T1000 (cell line): ENCODE data around the gene TBC1D13.
"Not testable (repeated sequence)": the region's sequence is repeated elsewhere in the genome, so short reads cannot be mapped to it uniquely, and the experiment has no call there.

Source experiments
- DNase-seq: peaks from one replicate; lab custom pipeline; 2025; ENCODE audit warnings: mixed read lengths; lab: John Stamatoyannopoulos, UW

Gene TBC1D13

GRCh38 chr9:128785427-128785826 lies 1.6 kb upstream of the TBC1D13 start:
- no peak for DNase-seq

DNA sequence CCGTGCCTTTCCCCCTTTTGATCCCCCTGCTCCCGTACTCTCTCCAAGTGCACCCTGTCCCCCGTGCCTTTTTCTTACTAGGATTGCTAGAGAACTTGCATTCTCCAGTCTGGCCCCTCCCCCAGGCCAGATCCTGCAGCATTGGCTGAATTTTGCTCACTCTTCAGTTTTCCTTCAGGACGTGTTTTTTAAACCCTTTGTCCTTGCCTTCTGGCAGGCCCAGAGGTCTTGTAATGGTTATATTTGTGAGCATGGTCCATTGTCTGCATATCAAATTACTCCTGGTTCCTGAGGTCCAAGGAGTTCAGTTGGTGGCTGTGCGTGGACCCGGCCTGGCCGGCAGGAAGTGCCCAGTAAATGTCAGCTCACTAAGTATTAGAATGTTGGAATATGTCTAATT lies 606 bp downstream of the TBC1D13 start:
- DNase-seq, result no peak

- no peak for DNase-seq
Measured at GRCh38 chr9:128788445-128788844, 1.4 kb downstream of the TBC1D13 start.

DNA sequence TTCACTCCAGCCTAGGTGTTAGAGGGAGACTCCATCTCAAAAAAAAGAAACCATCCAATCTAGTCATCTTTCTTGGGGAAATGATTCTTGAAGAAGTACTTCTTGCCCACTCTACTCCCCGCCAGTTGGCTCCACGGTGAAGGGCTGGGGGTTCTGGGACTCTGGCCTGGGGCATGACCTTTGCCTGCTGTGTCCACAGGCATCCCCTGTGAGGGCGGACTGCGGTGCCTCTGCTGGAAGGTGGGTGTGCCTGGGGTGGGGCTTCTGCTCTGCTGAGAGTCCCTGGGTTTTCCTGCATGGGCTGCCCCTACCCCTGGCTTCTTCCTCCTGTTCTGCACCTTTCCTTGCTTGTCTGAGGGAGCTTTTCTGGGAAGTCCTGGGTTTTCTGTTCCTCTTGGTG lies 3.5 kb downstream of the TBC1D13 start:
- no peak for DNase-seq

GRCh38 chr9:128792134-128792533 lies 5.1 kb downstream of the TBC1D13 start:
- DNase-seq, result no peak

- no peak for DNase-seq
Measured at GRCh38 chr9:128792978-128793686, 6.1 kb downstream of the TBC1D13 start.

- not testable (repeated sequence) for DNase-seq
Measured at GRCh38 chr9:128794961-128795360, 7.9 kb downstream of the TBC1D13 start.

DNA sequence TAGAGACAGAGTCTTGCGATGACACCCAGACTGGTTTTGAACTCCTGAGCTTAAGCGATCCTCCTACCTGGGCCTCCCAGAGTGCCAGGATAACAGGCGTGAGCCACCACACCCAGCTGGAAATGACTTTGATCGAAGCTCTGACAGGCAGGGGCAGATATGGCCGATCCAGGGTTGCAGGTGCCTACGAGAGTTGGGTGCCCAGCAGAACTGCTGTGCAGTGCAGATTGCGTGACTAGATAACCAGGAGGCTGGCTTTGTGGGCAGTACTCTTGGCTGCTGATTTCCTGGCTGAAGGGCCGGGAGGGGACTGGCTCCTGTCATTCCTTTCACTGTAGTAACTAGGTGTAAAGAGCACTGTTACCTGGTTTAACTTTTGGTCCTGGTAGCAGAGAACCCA lies 11.8 kb downstream of the TBC1D13 start:
- no peak for DNase-seq

DNA sequence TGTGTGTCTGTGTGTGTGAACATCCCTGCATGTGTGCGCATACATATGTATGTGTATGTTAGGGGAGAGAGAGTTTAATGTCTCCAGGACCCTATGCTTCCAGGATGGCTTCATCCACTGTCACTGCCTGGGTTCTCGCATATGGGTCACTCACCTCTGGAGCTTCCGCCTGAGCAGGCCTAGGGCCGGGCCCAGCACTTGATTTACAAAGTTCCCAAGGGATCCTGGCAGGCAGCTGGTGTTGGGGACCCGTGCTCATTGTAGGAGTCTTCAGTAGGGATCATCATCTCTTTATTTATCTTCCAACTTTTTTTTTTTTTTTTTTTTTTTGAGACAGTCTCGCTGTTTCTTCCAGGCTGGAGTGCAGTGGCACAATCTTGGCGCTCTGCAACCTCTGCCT lies 13.0 kb downstream of the TBC1D13 start:
- DNase-seq, result no peak

- no peak for DNase-seq
Measured at GRCh38 chr9:128802482-128802881, 15.4 kb downstream of the TBC1D13 start.

GRCh38 chr9:128805661-128806060 lies 18.6 kb downstream of the TBC1D13 start:
- DNase-seq, result no peak

- DNase-seq, result no peak
Measured at GRCh38 chr9:128807827-128808226, 20.8 kb downstream of the TBC1D13 start.

DNA sequence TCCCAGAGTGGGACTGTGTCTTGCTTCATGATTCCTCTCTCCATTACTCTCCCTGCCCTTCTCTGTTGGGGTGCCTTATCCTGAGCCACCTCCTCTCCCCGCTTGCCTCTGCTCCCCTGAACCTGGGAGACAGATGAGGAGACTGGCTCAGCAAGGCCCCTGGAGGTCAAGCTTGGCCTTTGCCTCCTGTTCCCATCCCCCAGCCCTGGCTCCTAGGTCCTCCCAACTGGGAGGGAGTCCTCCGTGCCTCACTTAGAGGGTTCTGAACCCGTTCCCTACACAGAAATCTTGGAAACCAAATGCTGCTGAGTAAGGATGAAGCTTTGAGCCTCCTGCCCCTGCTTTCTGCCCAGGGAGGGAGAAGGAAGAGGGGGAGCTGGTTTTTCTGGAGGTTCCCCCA lies 21.5 kb downstream of the TBC1D13 start:
- DNase-seq, result no peak

DNA sequence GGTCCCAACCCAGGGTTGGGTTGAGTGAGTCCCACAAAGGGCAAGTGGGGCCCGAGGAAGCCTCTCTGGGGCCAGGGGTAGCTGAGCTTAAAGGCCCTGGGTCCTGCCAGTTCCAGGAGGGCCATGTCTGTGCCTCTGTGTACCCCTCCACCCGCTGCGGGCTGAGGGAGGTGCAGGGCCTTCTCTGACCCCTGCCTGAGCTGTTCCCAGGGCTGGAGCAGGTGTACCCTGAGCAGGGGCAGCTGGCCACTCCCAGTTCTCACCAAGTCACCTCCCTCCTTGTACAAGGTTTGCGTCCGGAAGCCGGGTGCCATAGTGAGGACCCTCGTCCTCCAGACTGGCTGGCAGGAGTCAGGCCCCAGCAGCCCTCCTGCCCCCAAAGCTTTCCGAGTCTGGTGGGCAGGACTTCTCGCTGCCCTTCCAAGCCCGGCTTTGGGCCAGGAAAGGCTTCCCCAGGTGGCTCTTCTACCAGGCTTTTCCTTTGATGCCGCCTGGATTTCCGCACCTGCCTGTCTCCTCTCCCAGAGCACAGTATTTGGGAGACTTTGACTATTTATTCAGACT lies 22.1 kb downstream of the TBC1D13 start:
- DNase-seq, result no peak

- DNase-seq, result no peak
Measured at GRCh38 chr9:128809831-128810230, 22.8 kb downstream of the TBC1D13 start.

DNA sequence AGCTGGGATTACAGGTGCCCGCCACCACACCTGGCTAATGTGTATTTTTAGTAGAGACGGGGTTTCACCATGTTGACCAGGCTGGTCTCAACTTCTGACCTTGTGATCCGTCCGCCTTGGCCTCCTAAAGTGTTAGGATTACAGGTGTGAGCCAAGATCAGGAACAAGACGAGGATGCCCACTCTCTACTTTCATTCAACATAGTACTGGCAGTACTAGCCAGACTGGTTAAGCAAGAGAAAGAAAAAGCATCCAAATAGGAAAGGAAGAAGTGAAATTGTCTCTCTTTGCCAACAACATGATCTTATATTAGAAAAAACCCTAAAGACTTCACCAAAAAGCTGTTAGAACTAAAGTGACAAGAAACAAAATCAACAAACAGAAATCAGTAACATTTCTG lies 23.8 kb downstream of the TBC1D13 start:
- DNase-seq, result no peak

DNA sequence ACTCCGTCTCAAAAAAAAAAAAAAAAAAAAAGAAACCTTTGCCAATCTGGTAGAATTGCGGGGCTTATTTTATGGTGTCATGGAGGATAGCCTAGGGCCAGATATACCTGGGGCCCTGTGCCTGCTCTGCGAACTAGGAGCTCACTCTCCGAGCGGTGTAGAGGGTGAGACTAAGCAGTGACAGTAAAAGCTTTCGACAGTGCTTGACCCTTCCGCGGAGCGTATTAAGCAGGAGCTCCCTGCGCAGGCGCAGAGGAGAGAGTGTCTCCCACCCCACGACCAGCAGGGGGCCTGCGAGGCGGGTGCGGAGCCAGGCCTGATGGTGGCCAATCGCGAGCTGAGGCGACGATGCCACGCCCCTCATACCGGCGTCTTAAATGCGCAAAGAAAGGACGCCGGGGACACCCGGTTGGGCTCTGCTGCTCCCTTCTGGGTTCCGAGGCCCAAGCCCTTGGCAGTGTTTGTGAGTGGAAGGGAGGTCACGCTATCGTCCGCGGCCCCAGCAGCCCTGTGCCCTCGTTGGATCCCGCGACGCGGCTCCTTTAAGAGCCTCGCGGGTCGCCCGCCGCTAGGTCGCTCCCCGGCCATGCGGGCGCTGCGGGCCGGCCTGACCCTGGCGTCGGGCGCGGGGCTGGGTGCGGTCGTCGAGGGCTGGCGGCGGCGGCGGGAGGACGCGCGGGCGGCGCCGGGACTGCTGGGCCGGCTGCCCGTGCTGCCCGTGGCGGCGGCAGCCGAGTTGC lies 31.2 kb downstream of the TBC1D13 start, which contains the start of gene ENDOG:
TSS of gene ENDOG (plus strand) at position 402 of the 740 bp plus-strand sequence. CDS start at position 587, 185 bp downstream.
- peak; percentile 94 for DNase-seq

DNA sequence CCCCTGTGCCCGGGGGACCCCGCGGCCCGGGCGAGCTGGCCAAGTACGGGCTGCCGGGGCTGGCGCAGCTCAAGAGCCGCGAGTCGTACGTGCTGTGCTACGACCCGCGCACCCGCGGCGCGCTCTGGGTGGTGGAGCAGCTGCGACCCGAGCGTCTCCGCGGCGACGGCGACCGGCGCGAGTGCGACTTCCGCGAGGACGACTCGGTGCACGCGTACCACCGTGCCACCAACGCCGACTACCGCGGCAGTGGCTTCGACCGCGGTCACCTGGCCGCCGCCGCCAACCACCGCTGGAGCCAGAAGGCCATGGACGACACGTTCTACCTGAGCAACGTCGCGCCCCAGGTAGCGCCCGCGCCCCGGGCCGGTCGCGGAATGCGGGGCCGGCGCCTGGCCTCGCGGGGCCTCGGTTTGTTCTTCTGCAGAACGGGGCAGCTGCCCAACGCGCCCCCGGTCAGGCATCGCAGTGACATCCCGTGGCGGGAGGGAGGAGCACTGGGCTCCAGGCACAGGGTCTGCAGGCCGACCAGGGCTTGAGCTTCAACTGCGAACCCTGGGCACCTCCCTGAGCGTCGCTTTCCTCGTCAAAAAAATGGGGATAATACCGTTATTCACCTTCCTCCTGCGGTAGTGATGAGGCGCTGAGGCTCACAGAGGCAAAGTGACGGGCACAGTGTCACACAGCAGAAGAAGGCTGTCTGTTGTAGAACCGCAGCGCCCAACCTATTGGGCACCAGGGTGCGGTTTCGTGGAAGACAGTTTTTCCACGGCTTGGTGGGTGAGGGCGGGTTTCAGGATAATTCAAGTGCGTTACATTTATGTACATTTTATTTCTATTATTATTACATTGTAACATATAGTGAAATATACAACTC lies 32.0 kb downstream of the TBC1D13 start:
- no peak for DNase-seq

- no peak for DNase-seq
Measured at GRCh38 chr9:128819716-128820664, 32.9 kb downstream of the TBC1D13 start.

GRCh38 chr9:128820665-128821583 lies 33.9 kb downstream of the TBC1D13 start:
- DNase-seq, result no peak
